Measurements from ENCODE around the gene MSI1. TPM values are rescaled to one million over a fixed set of nuclear protein-coding genes. Genes with fewer than 3 reads are reported as not detected.

Gene MSI1
- total and polyA plus RNA-seq, 10 of the 15 experiments (the other 5 are each of a cell fraction or from before 2014, with no cell fraction given) = 0.04 TPM; not detected in 9

DNA sequence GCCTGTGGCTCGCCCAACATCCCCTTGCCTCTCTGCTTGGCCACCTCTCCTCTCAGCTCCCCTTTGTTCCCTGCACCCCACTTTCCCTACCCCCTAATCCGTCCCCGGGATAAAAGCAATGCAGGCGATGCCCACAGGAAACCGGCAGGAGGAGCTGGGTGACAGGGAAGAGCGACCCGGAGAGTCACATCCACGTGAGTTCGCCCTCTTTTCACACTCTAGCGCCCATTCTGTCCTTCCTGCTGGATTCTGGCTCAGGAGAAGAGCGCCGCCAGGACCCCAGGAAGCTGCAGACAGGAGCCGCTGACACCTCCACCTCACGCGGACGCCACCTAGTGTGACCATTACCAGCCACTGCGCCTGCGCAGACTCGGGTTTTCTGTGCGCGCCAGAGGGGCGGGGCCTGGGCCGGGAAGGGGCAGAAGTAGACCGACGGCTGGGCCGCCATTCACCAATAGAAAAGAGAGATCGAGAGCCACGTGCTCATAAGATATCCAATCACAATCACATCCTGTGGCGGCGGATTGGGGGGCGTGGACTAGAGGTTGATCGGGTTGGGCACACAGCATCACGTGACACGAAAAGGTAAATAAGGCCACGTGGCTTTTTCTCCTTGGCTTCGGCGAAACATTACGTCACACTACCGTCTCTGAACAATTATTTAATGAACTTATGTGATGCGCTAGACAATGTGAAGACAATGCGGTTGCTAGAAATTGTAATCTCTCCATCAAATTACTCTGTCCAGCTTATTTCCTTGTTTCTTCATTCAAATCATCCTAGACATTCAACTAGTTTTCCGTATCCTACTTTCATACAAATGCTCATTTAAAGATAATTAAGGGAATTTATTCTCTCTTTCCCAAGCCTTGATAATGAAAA is 51.5 kb downstream of the MSI1 start (continued):
- TF ChIP-seq, protein P1, sequence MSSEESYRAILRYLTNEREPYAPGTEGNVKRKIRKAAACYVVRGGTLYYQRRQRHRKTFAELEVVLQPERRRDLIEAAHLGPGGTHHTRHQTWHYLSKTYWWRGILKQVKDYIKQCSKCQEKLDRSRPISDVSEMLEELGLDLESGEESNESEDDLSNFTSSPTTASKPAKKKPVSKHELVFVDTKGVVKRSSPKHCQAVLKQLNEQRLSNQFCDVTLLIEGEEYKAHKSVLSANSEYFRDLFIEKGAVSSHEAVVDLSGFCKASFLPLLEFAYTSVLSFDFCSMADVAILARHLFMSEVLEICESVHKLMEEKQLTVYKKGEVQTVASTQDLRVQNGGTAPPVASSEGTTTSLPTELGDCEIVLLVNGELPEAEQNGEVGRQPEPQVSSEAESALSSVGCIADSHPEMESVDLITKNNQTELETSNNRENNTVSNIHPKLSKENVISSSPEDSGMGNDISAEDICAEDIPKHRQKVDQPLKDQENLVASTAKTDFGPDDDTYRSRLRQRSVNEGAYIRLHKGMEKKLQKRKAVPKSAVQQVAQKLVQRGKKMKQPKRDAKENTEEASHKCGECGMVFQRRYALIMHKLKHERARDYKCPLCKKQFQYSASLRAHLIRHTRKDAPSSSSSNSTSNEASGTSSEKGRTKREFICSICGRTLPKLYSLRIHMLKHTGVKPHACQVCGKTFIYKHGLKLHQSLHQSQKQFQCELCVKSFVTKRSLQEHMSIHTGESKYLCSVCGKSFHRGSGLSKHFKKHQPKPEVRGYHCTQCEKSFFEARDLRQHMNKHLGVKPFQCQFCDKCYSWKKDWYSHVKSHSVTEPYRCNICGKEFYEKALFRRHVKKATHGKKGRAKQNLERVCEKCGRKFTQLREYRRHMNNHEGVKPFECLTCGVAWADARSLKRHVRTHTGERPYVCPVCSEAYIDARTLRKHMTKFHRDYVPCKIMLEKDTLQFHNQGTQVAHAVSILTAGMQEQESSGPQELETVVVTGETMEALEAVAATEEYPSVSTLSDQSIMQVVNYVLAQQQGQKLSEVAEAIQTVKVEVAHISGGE (CRISPR knock-in tag; IDR thresholded peaks at IDR 0.05) = peak; percentile 72
- TF ChIP-seq GATAD2B (conservative IDR thresholded peaks at IDR 0.05; ENCODE audit: low read depth) (peak; percentile 36; the same call in 1 of the 2 replicates), EGR1 (IDR thresholded peaks at IDR 0.05; ENCODE audit: borderline replicate concordance in 1 of 2, low read depth in 2 of 2, low read length in 2 of 2) (no peak), IKZF2 (IDR thresholded peaks at IDR 0.05) (peak; percentile 75 to 86), CHD2 (IDR thresholded peaks at IDR 0.05; ENCODE audit: borderline replicate concordance, low read depth, low read length) (no peak), WRNIP1 (IDR thresholded peaks at IDR 0.05; ENCODE audit: borderline replicate concordance, low read depth, low read length) (no peak), BRCA1 (IDR thresholded peaks at IDR 0.05; ENCODE audit: low read depth, low read length) (no peak), KAT2A (conservative IDR thresholded peaks at IDR 0.05; ENCODE audit: control insufficient read depth, low read depth, low read length) (no peak), SUPT20H (IDR thresholded peaks at IDR 0.05; ENCODE audit: borderline replicate concordance, control insufficient read depth, low read depth, low read length) (no peak), CREM (IDR thresholded peaks at IDR 0.05; ENCODE audit: low read depth) (no peak; the same call in 1 of the 2 replicates)
- TF ChIP-seq, protein P2, sequence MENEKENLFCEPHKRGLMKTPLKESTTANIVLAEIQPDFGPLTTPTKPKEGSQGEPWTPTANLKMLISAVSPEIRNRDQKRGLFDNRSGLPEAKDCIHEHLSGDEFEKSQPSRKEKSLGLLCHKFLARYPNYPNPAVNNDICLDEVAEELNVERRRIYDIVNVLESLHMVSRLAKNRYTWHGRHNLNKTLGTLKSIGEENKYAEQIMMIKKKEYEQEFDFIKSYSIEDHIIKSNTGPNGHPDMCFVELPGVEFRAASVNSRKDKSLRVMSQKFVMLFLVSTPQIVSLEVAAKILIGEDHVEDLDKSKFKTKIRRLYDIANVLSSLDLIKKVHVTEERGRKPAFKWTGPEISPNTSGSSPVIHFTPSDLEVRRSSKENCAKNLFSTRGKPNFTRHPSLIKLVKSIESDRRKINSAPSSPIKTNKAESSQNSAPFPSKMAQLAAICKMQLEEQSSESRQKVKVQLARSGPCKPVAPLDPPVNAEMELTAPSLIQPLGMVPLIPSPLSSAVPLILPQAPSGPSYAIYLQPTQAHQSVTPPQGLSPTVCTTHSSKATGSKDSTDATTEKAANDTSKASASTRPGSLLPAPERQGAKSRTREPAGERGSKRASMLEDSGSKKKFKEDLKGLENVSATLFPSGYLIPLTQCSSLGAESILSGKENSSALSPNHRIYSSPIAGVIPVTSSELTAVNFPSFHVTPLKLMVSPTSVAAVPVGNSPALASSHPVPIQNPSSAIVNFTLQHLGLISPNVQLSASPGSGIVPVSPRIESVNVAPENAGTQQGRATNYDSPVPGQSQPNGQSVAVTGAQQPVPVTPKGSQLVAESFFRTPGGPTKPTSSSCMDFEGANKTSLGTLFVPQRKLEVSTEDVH (IDR thresholded peaks at IDR 0.05; ENCODE audit: low read depth, partially characterized antibody) = no peak
- TF ChIP-seq, protein P3, sequence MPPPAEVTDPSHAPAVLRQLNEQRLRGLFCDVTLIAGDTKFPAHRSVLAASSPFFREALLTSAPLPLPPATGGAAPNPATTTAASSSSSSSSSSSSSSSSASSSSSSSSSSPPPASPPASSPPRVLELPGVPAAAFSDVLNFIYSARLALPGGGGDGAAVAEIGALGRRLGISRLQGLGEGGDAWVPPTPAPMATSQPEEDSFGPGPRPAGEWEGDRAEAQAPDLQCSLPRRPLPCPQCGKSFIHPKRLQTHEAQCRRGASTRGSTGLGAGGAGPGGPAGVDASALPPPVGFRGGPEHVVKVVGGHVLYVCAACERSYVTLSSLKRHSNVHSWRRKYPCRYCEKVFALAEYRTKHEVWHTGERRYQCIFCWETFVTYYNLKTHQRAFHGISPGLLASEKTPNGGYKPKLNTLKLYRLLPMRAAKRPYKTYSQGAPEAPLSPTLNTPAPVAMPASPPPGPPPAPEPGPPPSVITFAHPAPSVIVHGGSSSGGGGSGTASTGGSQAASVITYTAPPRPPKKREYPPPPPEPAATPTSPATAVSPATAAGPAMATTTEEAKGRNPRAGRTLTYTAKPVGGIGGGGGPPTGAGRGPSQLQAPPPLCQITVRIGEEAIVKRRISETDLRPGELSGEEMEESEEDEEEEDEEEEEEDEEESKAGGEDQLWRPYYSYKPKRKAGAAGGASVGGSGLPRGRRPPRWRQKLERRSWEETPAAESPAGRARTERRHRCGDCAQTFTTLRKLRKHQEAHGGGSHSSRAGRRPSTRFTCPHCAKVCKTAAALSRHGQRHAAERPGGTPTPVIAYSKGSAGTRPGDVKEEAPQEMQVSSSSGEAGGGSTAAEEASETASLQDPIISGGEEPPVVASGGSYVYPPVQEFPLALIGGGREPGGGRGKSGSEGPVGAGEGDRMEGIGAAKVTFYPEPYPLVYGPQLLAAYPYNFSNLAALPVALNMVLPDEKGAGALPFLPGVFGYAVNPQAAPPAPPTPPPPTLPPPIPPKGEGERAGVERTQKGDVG (CRISPR knock-in tag; IDR thresholded peaks at IDR 0.05) = peak; percentile 91
- TF ChIP-seq, protein P4, sequence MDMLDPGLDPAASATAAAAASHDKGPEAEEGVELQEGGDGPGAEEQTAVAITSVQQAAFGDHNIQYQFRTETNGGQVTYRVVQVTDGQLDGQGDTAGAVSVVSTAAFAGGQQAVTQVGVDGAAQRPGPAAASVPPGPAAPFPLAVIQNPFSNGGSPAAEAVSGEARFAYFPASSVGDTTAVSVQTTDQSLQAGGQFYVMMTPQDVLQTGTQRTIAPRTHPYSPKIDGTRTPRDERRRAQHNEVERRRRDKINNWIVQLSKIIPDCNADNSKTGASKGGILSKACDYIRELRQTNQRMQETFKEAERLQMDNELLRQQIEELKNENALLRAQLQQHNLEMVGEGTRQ (IDR thresholded peaks at IDR 0.05; ENCODE audit: borderline replicate concordance, low read depth, low read length) = peak; percentile 99
- TF ChIP-seq, protein P5, sequence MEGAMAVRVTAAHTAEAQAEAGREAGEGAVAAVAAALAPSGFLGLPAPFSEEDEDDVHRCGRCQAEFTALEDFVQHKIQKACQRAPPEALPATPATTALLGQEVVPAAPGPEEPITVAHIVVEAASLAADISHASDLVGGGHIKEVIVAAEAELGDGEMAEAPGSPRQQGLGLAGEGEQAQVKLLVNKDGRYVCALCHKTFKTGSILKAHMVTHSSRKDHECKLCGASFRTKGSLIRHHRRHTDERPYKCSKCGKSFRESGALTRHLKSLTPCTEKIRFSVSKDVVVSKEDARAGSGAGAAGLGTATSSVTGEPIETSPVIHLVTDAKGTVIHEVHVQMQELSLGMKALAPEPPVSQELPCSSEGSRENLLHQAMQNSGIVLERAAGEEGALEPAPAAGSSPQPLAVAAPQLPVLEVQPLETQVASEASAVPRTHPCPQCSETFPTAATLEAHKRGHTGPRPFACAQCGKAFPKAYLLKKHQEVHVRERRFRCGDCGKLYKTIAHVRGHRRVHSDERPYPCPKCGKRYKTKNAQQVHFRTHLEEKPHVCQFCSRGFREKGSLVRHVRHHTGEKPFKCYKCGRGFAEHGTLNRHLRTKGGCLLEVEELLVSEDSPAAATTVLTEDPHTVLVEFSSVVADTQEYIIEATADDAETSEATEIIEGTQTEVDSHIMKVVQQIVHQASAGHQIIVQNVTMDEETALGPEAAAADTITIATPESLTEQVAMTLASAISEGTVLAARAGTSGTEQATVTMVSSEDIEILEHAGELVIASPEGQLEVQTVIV (IDR thresholded peaks at IDR 0.05; ENCODE audit: borderline replicate concordance, partially characterized antibody) = no peak

Data from GM12878 (cell line).